GM10248 (cell line): ENCODE results near the gene SIPA1L3.

Experiments used
- CTCF ChIA-PET: fragments of 300-600 bp; sonication (Branson Sonifier 250); formaldehyde crosslinking; extraction: SDS; loops from one replicate; lab custom pipeline; 2021; ENCODE audit warnings: antibody characterized with exemption; lab: Yijun Ruan, JAX
- POLR2A ChIA-PET: fragments of 350-650 bp; sonication (Branson Sonifier 250); formaldehyde crosslinking; extraction: SDS; loops from one replicate; lab custom pipeline; 2020; ENCODE audit warnings: antibody characterized with exemption; lab: Yijun Ruan, JAX
- DNase-seq: peaks from one replicate; pipeline ENCODE4 v3.0.0; 2012; ENCODE audit errors: extremely low spot score
- TF ChIP-seq, protein P1 (sequence below): IDR thresholded peaks from 2 replicates; pipeline ENCODE4 v1.5.1; 2012; ENCODE audit warnings: mild to moderate bottlenecking, low read depth; ENCODE audit errors: extremely low read depth, missing control alignments, control extremely low read depth

The SIPA1L3 gene

DNA sequence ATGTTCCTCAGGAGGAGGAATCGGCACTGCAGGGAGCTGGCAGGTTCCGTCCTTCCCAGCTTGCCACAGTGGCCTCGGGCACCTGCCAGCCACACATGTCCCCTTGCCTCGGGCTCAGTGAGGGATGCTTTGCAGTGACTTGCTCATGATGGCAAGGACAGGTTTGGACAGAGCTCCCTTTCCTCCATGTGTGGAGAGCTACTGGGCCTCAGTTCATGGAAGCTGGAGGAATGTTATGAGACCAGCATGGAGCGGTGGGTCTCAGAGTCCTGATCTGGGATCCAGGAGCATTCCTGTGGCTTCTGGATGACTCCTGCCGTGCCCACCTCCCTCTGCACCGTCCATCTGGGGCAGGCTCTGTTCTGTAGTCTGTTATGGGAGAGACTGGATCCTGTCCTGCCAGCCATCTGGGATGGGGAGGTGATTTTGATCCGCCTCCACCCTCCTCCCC lies 59.2 kb downstream of the SIPA1L3 start:
- POLR2A ChIA-PET = no interaction called here
- CTCF ChIA-PET = interaction anchor here (1.2 kb wide), 1 partner anchor 14 kb away, joined by 3 read pairs; no protein-coding TSS in a partner anchor
- TF ChIP-seq, protein P1, sequence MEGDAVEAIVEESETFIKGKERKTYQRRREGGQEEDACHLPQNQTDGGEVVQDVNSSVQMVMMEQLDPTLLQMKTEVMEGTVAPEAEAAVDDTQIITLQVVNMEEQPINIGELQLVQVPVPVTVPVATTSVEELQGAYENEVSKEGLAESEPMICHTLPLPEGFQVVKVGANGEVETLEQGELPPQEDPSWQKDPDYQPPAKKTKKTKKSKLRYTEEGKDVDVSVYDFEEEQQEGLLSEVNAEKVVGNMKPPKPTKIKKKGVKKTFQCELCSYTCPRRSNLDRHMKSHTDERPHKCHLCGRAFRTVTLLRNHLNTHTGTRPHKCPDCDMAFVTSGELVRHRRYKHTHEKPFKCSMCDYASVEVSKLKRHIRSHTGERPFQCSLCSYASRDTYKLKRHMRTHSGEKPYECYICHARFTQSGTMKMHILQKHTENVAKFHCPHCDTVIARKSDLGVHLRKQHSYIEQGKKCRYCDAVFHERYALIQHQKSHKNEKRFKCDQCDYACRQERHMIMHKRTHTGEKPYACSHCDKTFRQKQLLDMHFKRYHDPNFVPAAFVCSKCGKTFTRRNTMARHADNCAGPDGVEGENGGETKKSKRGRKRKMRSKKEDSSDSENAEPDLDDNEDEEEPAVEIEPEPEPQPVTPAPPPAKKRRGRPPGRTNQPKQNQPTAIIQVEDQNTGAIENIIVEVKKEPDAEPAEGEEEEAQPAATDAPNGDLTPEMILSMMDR = no peak
- DNase-seq = no peak

DNA sequence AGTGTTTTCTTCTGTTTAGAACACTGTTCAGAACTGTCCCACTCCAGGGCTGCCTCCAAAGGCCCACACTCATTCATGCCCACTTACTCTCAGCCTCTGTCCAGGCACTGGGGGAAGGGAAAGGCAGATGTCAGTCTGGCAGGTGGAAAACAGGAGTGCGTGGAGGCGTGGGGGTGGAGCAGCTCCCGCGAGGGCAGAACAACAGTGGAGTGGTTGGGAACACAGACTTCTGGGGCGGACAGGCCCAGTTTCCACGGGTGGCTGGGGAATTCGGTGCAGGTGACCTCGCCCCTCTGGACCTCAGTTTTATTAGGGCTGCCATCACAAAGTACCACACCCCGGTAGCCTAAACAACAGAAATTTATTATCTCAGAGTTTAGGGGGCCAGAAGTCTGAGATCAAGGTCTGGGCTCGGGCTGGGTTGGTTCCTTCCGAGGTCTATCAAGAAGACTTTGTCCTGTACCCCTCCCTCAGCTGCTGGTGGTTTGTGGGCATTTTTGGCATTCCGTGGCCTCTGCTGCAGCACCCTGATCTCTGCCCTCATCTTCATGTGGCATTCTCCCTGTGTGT lies 59.7 kb downstream of the SIPA1L3 start:
- TF ChIP-seq, protein P1 = no peak
- POLR2A ChIA-PET = no interaction called here
- no peak for DNase-seq
- CTCF ChIA-PET = interaction anchor here (1.2 kb wide), 1 partner anchor 15 kb away, joined by 3 read pairs; no protein-coding TSS in a partner anchor

DNA sequence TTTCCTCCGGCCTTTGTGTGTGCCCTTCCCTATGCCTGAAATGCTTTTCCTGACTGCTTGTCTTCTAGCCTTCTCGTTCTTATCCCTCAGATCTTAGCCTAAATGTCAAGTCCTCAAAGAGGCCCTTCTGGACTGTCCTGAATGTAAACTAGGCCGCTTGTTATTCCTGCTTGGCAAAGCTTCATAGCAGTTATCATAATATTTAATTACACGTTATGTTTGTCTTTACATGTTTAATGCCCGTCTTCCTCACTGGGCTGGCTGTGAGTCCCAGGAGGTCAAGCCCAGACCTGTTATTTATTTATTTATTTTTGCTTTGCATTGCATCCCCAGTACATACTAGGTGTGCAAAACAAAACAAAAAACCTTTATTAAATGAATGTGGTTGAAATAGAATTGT lies 62.7 kb downstream of the SIPA1L3 start:
- DNase-seq = no peak
- TF ChIP-seq, protein P1 = no peak
- POLR2A ChIA-PET = no interaction called here
- CTCF ChIA-PET = no interaction called here

DNA sequence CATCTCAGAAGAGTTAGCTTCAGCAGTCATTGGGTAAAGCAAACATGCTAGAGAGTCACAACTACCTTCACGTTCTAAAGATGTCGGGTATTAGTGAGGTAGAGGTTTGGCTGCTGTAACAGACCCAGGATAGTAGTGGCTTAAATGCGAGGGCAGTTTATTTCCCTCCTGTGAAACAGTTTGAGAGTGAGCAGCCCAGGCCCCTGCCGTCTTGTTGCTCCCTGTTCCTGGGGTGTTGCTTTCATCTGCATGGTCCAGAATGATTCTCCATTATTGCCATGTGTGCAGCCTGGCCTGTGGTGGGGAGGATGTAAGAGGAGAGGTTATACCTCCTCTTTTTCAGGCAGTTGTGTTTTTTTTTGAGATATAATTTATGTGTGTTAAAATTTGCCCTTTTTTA lies 63.7 kb downstream of the SIPA1L3 start:
- ChIA-PET POLR2A (no interaction called here), CTCF (no interaction called here)
- DNase-seq = no peak
- TF ChIP-seq, protein P1 = no peak

DNA sequence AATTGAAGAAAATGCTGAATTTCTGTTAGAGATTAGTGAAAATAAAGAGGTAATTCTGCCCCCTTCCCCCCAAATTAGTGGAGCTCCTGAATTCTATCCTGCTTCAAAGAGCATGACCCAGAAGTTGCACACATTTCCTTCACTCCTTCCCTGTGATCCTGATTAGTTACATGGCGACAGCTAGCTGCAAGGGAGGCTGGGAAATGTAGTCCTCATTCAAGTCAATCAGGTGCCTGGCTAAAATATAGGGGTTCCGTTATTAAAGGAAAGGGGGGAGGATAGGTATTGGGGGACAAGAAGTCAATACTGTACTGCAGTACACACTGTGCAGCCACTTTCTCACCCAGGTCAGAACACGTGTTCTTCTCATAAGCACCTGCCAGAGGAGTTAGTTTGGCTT lies 65.8 kb downstream of the SIPA1L3 start:
- TF ChIP-seq, protein P1 = no peak
- CTCF ChIA-PET = interaction anchor here (1.1 kb wide), 1 partner anchor 13 kb away, joined by 3 read pairs; no protein-coding TSS in a partner anchor
- POLR2A ChIA-PET = no interaction called here

DNA sequence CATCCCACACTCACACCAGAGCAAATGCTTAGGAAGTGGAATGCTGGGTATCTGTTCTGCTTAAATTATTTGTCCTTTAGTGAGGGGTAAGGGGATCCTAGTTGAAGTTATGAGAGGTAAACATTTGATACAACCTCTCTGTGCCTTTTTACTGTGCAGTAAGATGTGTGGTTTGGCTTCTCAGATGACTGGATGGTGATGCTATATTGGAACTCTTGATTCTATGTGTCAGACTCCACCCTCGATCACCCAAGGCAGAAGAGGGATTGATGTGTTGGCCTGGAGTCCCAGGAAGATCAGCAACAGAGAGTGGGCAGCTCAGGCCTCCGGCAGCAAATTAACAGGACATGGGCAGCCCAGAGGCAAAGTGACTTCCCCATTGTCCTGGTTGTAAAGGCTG lies 66.7 kb downstream of the SIPA1L3 start:
- DNase-seq = no peak
- CTCF ChIA-PET = interaction anchor here (0.9 to 1.2 kb wide), 2 partner anchors 10 to 21 kb away, joined by 4 read pairs; no protein-coding TSS in a partner anchor
- POLR2A ChIA-PET = no interaction called here
- TF ChIP-seq, protein P1 = no peak

More for the DNA sequence above, 65.8 kb downstream of the SIPA1L3 start:
- no peak for DNase-seq
